Neural cell (in vitro differentiated cells): ENCODE data around the gene MOB3B. TPM values are rescaled to one million over a fixed set of nuclear protein-coding genes. Genes with fewer than 3 reads are reported as not detected.

Experiments used
- H2AFZ ChIP-seq: fragments of 200-600, 300-800 bp; sonication (generic), shearing (Covaris generic); 2 replicates; pipeline ENCODE4 v1.6.0; 2014; ENCODE audit warnings: low read depth, mild to moderate bottlenecking, antibody characterized with exemption, low read length, moderate library complexity
- H3F3A ChIP-seq: fragments of 200-600 bp; shearing (Covaris generic); 2 replicates; pipeline ENCODE4 v1.6.1; 2016; ENCODE audit warnings: mild to moderate bottlenecking, moderate library complexity, mixed read lengths, antibody characterized with exemption, low read length; ENCODE audit not compliant: insufficient read depth, poor library complexity, severe bottlenecking
- H3K27ac ChIP-seq: fragments of 200-600, 300-800 bp; sonication (generic), shearing (Covaris generic); 2 replicates; pipeline ENCODE4 v1.5.1; 2014; ENCODE audit warnings: mild to moderate bottlenecking, low read length, moderate library complexity
- H3K27me3 ChIP-seq: fragments of 300-800, 200-600 bp; sonication (generic), shearing (Covaris generic); 2 replicates; pipeline ENCODE4 v1.6.0; 2014; ENCODE audit warnings: mild to moderate bottlenecking, low read depth, low read length, moderate library complexity; ENCODE audit not compliant: insufficient read depth
- H3K36me3 ChIP-seq: fragments of 300-800, 200-600 bp; sonication (generic), shearing (Covaris generic); 2 replicates; pipeline ENCODE4 v1.5.1; 2014; ENCODE audit warnings: mild to moderate bottlenecking, antibody characterized with exemption, low read length, moderate library complexity; ENCODE audit not compliant: insufficient read depth
- H3K4me2 ChIP-seq: fragments of 300-800, 200-600 bp; sonication (generic), shearing (Covaris generic); 2 replicates; pipeline ENCODE4 v1.6.0; 2014; ENCODE audit warnings: mild to moderate bottlenecking, low read length
- H3K4me3 ChIP-seq: fragments of 300-800, 200-600 bp; sonication (generic), shearing (Covaris generic); 2 replicates; pipeline ENCODE4 v1.5.1; 2014; ENCODE audit warnings: mild to moderate bottlenecking, low read length, moderate library complexity
- H3K79me2 ChIP-seq: fragments of 200-600 bp; shearing (Covaris generic); replicated peaks from 2 replicates; pipeline ENCODE4 v1.6.0; 2014; ENCODE audit warnings: mild to moderate bottlenecking, low read length, moderate library complexity; ENCODE audit not compliant: insufficient read depth
- H3K9ac ChIP-seq: fragments of 300-800, 200-600 bp; sonication (generic), shearing (Covaris generic); 2 replicates; pipeline ENCODE4 v1.6.1; 2016; ENCODE audit warnings: mild to moderate bottlenecking, low read length, mixed read lengths
- H3K9me2 ChIP-seq: fragments of 200-600 bp; shearing (Covaris generic); 2 replicates; pipeline ENCODE4 v1.6.1; 2016; ENCODE audit warnings: mild to moderate bottlenecking, low read length, mixed read lengths; ENCODE audit not compliant: insufficient read depth
- H3K9me3 ChIP-seq: fragments of 200-600, 300-800 bp; sonication (generic), shearing (Covaris generic); 2 replicates; pipeline ENCODE4 v1.6.1; 2016; ENCODE audit warnings: mild to moderate bottlenecking, mixed run types, low read length, moderate library complexity, mixed read lengths
- H4K20me1 ChIP-seq: fragments of 200-600 bp; shearing (Covaris generic); 2 replicates; pipeline ENCODE4 v1.6.1; 2016; ENCODE audit warnings: mild to moderate bottlenecking, mixed run types; ENCODE audit not compliant: insufficient read depth
- EP300 ChIP-seq: fragments of 450-650 bp; conservative IDR thresholded peaks from 2 replicates; pipeline ENCODE4 v1.6.1; 2014; ENCODE audit warnings: antibody characterized with exemption, mild to moderate bottlenecking, moderate library complexity; ENCODE audit not compliant: poor library complexity, severe bottlenecking
- EZH2 ChIP-seq: fragments of 200-600, 300-800 bp; shearing (Covaris generic), sonication (generic); IDR thresholded peaks from 2 replicates; pipeline ENCODE4 v1.6.1; 2014; ENCODE audit warnings: antibody characterized with exemption, low read length, borderline replicate concordance, mild to moderate bottlenecking; ENCODE audit not compliant: insufficient read depth, poor library complexity, severe bottlenecking
- MXI1 ChIP-seq: fragments of 450-650 bp; conservative IDR thresholded peaks from 2 replicates; pipeline ENCODE4 v1.6.1; 2014; ENCODE audit warnings: antibody characterized with exemption, mild to moderate bottlenecking; ENCODE audit not compliant: poor library complexity, severe bottlenecking
- POLR2AphosphoS5 ChIP-seq: IDR thresholded peaks from 2 replicates; pipeline ENCODE4 v1.6.1; 2012
- RAD21 ChIP-seq: fragments of 450-650 bp; conservative IDR thresholded peaks from 2 replicates; pipeline ENCODE4 v1.6.1; 2014; ENCODE audit warnings: antibody characterized with exemption, mild to moderate bottlenecking, moderate library complexity
- REST ChIP-seq: IDR thresholded peaks from 2 replicates; pipeline ENCODE4 v1.6.1; 2012; ENCODE audit warnings: borderline replicate concordance
- SMC3 ChIP-seq: fragments of 450-650 bp; conservative IDR thresholded peaks from 2 replicates; pipeline ENCODE4 v1.6.1; 2014; ENCODE audit warnings: antibody characterized with exemption, mild to moderate bottlenecking, moderate library complexity; ENCODE audit not compliant: poor library complexity
- TAF1 ChIP-seq: IDR thresholded peaks from 2 replicates; pipeline ENCODE4 v1.6.1; 2012; ENCODE audit warnings: low read depth
- polyA plus RNA-seq: library from polyadenylated mRNA; depleted of rRNA; stranded (reverse); fragments of >200 nt; gene quantifications from 2 replicates; pipeline ENCODE4 v1.2.3, GENCODE V29; 2014
- TF ChIP-seq, protein P1 (sequence below): fragments of 450-650 bp; IDR thresholded peaks from 2 replicates; pipeline ENCODE4 v1.5.1; 2014; ENCODE audit warnings: antibody characterized with exemption, mild to moderate bottlenecking, moderate library complexity; ENCODE audit not compliant: poor library complexity, severe bottlenecking

MOB3B gene
- polyA plus RNA-seq, 1 donor from 2014 or later = 1.8 TPM

DNA sequence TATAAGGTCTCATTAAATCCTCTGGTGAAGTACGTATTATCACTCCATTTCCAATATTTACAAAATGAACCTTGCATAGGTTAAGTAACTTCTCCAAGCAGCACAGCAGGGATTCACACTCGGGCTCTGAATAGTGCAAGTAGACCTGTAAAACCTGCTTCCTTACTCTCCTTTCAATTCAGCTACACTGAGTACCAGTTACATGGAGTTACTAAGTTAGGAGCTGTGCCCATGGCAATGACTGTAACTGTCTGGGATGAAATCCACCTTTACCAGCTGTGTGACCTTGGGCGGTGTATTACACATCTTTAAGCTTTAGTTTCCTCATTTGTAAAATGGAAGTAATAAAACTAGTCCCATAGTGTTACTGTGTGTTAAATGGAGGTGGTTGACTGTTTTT is 15.9 kb upstream of the MOB3B start:
- Histone ChIP-seq H2AFZ (no peak overlapping the region), H3K9me2 (no peaks in the 10 kb centered on the region), H3K4me3 (no peak overlapping the region), H3K27ac (no peak overlapping the region), H3K27me3 (no peaks in the 10 kb centered on the region), H3K9me3 (no peaks in the 10 kb centered on the region), H3F3A (no peaks in the 10 kb centered on the region), H4K20me1 (no peaks in the 10 kb centered on the region), H3K9ac (no peak overlapping the region), H3K36me3 (peaks cover 23% of the 10 kb centered on the region), H3K79me2 (no peaks in the 10 kb centered on the region), H3K4me2 (no peak overlapping the region)
- TF ChIP-seq TAF1 (no peak), EP300 (no peak)

- no peaks in the 10 kb centered on the region for H4K20me1 ChIP-seq
- H3K27ac ChIP-seq = no peak overlapping the region
- TF ChIP-seq RAD21 = no peak
- no peak for TF ChIP-seq REST
- TF ChIP-seq SMC3 = no peak
- no peak for TF ChIP-seq EZH2
- TF ChIP-seq MXI1 = no peak
Measured at GRCh38 chr9:27542508-27542907, 12.9 kb upstream of the MOB3B start.

DNA sequence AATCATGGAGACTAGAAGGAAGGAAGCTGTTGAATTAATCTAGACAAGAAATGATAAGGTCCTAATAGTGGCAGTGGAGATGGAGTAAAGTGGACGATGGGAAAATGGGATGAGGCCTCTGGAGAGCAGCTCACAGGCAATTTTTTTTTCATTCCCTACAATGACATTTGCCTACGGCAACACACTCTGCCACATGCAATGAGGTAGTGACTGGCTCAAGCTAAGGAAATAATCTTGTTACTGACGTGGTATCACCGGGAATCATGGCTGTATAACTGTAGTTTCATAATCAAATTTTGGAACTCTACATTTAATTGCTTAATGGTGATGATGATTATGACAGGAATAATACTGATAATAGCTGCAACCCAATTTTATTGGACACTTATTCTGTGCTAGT is 12.1 kb upstream of the MOB3B start:
- no peak overlapping the region for H2AFZ ChIP-seq
- peaks cover 12% of the 10 kb centered on the region for H3K36me3 ChIP-seq
- no peaks in the 10 kb centered on the region for H3K9me3 ChIP-seq
- no peaks in the 10 kb centered on the region for H3K79me2 ChIP-seq
- no peaks in the 10 kb centered on the region for H3F3A ChIP-seq
- no peak overlapping the region for H3K9ac ChIP-seq
- H3K4me3 ChIP-seq = no peak overlapping the region
- H3K27me3 ChIP-seq = no peaks in the 10 kb centered on the region
- no peak overlapping the region for H3K27ac ChIP-seq
- TF ChIP-seq EP300 (no peak), SMC3 (no peak), MXI1 (no peak), TAF1 (no peak), RAD21 (no peak), POLR2AphosphoS5 (no peak), EZH2 (no peak), REST (no peak)
- TF ChIP-seq, protein P1, sequence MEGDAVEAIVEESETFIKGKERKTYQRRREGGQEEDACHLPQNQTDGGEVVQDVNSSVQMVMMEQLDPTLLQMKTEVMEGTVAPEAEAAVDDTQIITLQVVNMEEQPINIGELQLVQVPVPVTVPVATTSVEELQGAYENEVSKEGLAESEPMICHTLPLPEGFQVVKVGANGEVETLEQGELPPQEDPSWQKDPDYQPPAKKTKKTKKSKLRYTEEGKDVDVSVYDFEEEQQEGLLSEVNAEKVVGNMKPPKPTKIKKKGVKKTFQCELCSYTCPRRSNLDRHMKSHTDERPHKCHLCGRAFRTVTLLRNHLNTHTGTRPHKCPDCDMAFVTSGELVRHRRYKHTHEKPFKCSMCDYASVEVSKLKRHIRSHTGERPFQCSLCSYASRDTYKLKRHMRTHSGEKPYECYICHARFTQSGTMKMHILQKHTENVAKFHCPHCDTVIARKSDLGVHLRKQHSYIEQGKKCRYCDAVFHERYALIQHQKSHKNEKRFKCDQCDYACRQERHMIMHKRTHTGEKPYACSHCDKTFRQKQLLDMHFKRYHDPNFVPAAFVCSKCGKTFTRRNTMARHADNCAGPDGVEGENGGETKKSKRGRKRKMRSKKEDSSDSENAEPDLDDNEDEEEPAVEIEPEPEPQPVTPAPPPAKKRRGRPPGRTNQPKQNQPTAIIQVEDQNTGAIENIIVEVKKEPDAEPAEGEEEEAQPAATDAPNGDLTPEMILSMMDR = no peak
- H4K20me1 ChIP-seq = no peaks in the 10 kb centered on the region
- no peaks in the 10 kb centered on the region for H3K9me2 ChIP-seq
- H3K4me2 ChIP-seq = no peak overlapping the region

More at GRCh38 chr9:27542508-27542907, 12.9 kb upstream of the MOB3B start:
- H3K27me3 ChIP-seq = no peaks in the 10 kb centered on the region
- H3K9me2 ChIP-seq = no peaks in the 10 kb centered on the region
- no peak overlapping the region for H2AFZ ChIP-seq
- no peak overlapping the region for H3K9ac ChIP-seq
- peaks cover 19% of the 10 kb centered on the region for H3K36me3 ChIP-seq
- H3K4me2 ChIP-seq = no peak overlapping the region
- no peak overlapping the region for H3K4me3 ChIP-seq
- no peaks in the 10 kb centered on the region for H3K9me3 ChIP-seq
- H3K79me2 ChIP-seq = no peaks in the 10 kb centered on the region
- no peaks in the 10 kb centered on the region for H3F3A ChIP-seq
